ENCODE results near the gene ADSS2.

Gene ADSS2

DNA sequence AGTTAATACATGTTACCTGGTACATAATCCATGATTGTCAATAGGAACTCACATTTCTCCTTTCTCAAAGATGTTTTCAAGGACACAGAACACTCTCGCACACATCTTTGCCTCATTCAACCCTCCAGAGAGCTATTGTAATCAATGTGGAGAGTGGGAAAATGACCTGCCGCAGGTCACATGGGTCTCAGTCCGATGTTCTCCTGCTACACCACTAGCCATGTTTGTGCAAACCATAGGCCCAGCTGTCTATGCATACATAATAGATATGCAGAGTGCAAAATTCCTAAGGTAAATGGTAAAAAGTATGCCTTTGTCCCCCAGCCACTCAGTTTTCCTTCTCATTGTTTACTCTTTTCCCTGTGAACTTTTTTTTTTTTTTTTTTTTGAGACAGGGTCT, 89.2 kb downstream of the ADSS2 start:
- no peak for ATAC-seq

DNA sequence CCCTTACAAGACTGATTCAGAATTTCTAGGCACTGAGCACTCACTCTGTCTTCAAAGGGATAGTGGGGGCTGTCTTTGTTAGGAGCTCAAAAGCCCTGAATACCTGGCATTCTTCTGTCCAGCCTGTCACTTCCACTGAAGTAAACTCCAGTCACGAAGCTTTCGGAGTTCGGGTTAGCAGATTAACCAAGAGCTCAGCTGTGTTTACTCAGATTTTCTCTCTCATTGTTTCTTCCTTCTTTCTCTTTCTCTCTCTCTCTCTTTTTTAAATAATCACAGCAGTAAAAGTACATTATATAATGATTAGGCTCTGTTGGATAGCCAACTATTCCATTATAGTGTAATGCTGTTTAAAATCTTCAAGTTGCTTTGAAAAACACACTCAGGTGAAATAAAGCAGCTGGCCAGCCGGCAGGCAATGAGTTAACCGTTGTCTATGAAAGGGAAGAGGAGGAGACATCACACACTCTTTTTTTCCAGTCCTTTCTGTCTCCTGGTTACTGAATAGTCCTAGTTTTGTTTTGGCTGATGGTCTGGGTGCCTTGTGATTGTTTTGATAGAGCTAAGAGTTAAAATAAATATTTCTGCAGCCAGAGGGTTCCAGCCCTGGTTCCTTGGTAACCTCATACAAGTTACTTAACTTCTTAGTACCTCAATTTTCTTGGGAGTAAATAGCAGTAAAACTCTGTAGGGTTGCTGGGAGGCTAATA, 89.8 kb downstream of the ADSS2 start:
- no peak for ATAC-seq
